GM12873 (cell line): ENCODE measurements around the gene EPHB1.

Experiments
- CTCF ChIP-seq: IDR thresholded peaks from 2 replicates; pipeline ENCODE4 v1.5.1; 2012; ENCODE audit warnings: low read depth, mild to moderate bottlenecking, moderate library complexity, low read length, control low read depth; ENCODE audit not compliant: insufficient read depth; ENCODE audit errors: missing control alignments

EPHB1 gene

GRCh38 chr3:134858441-134859035 is 63.5 kb downstream of the EPHB1 start:
- no peak for TF ChIP-seq CTCF

GRCh38 chr3:134859341-134859740 is 64.3 kb downstream of the EPHB1 start:
- no peak for TF ChIP-seq CTCF

GRCh38 chr3:134860141-134860540 is 65.1 kb downstream of the EPHB1 start:
- no peak for TF ChIP-seq CTCF

- TF ChIP-seq CTCF: no peak
Observed at GRCh38 chr3:134863915-134864314, 68.9 kb downstream of the EPHB1 start.

GRCh38 chr3:134864636-134865035 is 69.6 kb downstream of the EPHB1 start:
- TF ChIP-seq CTCF: no peak

GRCh38 chr3:134867277-134867676 is 72.2 kb downstream of the EPHB1 start:
- no peak for TF ChIP-seq CTCF

GRCh38 chr3:134869153-134869726 is 74.2 kb downstream of the EPHB1 start:
- no peak for TF ChIP-seq CTCF
